KG1 (cell line): ENCODE results near the gene SOCS2.
"Not testable (repeated sequence)": the region's sequence is repeated elsewhere in the genome, so short reads cannot be mapped to it uniquely, and the experiment has no call there.

ENCODE experiments used
- DNase-seq: peaks from one replicate; lab custom pipeline; 2025; lab: John Stamatoyannopoulos, UW

The SOCS2 gene

DNA sequence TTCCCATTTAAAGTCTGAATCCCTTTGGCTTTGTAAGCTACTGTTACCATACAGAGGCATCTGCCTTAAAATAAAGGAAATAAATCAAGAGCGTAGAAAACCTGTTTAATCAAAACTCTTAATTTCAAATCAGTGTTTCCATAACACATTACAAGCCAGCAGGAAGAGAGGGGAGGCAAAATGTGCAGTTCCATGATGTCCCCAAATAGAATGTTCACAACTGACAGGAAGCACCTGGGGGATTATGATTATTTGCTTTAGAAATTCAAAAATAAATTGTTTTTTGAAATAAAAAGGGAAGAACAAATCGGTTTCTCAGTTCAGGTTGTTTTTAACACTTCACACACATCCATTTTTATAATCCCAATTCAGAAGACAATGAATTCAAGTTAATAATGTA, 21.4 kb downstream of the SOCS2 start:
- no peak for DNase-seq

DNA sequence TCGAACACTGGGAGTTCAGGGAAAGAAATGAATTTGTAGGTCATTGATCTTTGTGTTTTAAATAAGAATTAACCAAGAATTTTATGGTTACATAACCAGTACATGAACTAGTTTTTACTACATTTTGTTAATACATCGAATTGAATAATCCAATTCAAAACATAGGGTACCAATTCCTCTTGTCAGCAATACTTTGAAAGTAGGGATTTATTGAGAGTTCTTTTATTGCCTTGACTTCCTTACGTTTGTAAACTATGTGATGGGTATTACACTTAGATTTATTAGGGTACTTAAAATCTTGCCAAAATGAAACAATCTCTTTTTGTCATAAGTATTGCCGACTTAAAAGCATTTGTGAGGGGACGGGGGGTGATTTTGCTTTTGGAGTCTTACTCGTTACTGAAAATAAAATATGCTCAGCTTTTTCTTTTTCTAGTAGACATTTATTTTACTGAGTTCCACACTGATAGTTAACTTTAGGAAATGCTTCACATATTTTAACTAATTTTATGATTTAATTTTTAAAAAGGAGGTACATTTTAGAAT, 22.4 kb downstream of the SOCS2 start:
- no peak for DNase-seq

DNA sequence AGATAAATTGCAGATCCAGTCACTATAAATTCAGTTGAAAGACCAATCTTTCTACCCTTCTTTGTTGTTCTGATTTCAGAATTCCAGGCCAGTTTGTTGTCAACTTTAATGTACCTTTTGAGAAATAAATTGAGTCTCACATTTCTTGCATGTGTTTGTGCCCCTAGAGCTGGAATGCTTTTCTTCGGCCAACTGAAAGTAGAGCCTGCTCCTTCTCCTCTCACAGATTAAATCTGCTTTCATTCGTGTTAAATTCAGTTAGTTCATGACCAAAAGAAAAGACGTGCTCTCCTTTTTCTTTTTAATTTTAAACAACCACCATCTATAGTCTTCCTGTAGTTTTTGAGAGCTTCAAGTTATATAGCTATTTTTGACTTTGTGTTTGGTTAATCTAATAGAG, 22.9 kb downstream of the SOCS2 start:
- no peak for DNase-seq

DNA sequence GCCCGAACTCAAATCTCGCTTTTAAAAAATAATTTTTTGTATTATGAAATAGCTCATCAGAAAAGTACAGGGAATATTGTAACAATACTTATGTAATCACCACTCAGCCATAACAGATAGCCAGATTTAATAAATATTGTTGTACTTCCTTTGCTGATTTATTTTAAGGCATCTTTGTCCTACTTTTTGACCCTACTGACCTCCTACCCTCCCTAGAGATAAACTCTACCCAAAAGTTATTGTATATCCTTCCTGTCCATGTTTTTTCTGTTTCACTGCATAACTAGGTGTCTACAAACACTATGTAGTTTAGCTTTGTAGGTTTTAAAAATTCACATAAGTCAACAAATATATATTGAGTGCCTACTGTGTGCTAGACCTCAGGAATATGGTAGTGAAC, 25.1 kb downstream of the SOCS2 start:
- no peak for DNase-seq

DNA sequence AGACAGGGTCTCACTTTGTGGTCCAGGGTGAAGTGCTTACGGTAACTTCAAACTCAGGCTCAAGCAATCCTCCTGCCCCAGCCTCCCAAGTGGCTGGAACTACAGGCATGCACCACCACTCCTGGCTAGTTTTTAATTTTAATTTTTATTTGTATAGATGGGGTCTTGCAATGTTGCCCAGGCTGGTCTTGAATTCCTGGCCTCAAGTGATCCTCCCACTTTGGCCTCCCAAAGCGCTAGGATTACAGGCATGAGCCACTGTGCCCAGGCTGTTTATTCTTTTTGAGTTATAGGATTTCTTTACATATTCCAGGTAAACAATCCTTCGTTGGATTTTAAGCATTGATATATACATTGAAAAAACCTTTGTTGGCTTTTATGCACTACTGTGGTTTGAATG, 26.7 kb downstream of the SOCS2 start:
- DNase-seq, result no peak

DNA sequence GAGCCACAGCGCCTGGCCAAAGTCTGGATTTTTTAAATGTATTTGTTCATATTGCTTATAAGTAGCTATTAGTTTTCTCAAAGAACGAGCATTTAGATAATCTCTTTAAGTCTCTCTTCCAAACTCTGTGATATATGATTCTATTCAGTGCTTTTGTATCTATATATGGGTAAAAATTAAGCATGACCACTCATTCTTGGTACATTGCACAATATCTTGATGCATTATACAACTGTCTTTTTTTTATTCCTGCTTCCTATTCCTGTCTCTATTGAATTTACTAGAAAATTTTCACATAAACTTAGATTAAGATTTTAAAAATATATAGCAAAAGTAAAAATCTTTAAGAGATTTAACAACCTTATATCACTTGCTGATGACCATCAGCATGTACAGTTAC, 29.1 kb downstream of the SOCS2 start:
- no peak for DNase-seq

DNA sequence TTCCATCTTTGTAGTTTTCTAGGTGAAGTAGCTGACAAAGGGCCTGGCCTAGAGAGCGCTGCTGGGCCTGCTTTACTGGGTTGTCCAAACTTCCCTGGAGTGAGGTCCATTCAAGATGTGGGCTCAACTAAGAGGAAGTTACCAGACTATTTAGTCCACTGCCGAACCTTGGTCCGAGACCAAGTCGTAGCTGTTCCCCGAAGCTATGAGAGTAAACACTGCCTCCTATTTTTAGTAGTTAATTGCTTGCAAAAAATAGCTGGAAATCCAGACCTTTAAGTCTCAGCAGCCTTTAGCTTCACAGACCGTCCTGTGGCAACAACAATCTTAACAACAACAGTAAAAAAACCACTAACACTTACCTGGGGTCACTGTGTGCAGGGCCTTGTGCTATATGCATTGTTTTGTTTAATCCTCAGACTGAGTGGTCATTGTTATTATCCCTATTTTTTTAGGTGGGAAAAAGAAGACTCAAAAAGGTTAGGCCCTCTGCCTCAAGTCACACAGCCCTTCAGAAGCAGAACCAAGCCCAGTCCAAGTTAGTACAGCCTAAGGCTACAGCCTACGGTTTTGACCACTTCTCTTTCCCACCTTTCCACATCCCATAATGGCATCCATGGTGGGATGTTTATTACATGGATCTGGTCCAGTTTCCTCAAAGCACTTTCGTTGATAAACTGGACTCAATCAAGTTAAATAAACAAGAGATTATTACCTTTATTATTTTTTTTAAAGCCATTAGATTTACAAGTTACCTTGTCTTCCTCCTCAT, 30.6 kb downstream of the SOCS2 start:
- DNase-seq, result no peak

DNA sequence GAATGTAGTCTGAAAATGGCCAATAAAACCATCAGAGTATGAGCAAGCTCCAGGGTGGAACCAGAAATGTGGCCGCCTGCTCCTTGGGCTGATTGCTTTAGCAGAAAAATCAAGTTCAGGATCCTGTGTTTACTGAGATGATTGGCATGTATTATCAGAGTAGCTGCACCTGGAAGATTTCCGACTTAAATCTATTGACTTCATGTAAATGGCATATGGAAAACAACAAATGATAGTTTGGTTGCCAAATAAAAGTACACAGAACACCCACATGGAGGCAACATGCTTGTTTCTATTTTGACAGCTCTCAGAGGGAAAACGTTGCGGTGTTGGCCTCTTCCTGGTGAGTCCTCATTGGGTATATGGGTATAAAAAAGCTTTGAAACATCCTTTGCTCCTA, 31.3 kb downstream of the SOCS2 start:
- no peak for DNase-seq

DNA sequence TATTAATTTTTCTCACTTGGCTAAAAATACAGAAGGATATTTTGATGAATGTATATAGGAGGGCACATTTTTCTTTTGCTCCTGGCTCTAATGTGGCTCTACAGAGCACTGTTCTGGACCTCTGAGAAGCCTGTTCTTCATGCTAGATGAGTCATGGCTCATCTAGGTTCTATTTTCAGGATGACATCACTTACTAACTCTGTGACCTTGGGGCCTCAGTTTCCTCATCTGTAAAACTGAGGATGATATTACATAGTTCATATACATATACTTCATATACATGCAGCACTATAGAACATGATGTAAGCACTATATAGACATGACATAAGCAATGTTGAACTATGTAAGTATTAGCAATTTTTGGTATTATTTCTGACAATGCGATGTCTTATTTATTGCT, 35.8 kb downstream of the SOCS2 start:
- DNase-seq, result no peak

DNA sequence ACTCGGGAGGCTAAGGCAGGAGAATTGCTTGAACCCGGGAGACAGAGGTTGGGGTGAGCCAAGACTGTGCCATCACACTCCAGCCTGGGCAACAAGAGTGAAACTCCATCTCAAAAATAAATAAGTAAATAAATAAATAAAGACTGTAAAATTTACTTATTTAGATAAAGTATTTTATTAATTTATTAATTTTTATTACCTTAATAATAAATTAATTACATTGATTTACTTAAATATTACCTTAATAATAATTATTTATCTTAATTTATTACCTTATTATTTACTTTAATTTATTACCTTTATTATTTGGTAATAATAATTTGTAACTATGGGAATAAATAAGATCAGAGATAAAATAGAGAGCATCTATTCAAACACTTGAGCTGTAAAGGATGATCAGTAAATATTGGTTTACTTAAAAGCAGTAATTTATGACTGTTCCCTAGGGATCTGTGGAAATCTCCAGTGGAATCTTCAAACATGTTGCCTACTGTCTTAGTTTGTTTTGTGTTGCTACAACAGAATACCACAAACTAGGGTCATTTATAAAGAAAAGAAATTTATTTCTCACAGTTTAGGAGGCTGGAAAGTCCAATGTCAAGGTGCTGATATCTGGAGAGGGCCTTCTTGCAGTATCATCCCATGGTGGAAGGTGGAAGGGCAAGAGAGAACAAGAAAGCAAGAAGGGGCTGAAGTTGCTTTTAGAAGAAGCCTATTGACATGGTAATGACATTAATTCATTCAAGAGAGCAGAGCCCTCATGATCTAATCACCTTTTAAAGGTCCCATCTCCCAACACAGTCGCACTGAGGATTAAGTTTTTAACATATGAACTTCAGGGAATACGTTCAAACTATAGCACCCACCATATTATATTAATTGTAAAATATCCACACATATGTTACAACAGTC, 37.1 kb downstream of the SOCS2 start:
- DNase-seq, result no peak

DNA sequence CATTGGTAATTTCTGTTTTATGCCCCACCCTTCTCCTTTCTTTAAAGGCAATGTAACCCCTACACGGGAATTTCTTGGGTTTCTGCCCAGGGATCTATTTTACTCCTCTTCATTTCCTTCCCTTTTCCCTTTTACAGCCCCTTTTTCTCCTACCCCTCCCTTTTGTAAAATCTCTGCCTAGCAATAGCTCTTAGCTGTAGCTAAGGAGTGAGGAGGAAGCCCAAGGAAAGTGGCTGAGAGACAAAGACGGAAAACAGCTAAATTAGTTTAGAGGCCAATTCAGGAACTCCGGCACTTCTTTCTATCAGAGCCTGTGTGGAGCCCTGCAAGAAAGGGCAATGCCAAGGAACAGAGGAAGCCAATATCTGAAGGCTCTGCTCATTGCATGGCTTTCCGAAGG, 40.3 kb downstream of the SOCS2 start:
- no peak for DNase-seq

DNA sequence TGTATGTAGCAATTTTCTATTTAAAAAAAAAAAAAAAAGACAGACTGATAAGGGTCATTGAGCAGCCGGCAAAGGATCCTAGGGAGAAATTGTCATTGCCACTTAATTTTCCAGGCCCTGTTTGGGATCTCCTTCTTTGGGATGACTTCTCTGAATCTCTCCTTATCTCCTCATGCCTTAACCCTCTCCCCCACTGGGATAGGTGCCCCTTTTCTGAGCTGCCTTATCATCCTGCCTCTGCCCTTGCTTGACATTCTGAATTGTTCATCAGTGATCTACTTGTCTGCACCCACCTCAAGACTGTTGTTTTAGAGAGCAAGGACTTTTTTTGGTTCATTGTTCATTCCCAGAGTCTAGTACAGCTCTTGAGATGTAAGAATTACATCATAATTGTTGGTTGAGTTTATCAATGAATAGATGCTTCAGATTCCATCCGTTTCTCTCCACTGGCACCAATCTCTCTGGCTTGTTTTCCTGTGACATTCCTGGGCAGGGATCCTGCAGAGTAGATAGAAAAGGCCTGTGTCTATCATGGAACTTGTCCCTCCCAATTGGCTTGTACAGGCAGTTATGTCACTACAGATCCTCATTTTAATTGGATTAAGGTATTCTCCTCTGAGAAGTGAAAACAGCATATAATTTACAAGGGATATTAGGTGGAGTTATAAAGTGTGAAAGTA, 42.6 kb downstream of the SOCS2 start:
- DNase-seq, result no peak

DNA sequence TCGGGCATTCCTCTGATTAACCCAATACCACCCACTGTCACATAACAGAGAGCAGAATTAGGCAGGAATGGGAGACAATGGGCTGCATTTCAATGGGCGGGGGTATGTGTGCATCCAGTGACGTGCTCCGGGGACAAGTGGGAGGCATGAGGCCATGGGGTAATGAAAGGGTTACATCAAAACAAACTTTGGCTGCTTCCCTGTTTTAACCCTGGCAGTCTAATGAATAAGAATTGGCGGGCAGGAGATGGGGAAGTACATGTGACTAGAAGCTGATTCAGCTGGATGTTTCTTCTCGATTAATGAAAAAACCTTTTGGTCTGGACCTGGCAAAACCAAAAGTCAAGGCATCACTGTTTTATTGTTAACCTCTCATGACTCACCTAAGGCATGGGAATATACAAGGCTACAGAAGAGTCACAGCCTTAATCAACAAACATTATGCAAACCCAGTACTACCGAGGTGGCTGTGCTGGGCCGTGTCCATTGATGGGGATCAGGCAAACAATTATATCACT, 44.2 kb downstream of the SOCS2 start:
- no peak for DNase-seq

DNA sequence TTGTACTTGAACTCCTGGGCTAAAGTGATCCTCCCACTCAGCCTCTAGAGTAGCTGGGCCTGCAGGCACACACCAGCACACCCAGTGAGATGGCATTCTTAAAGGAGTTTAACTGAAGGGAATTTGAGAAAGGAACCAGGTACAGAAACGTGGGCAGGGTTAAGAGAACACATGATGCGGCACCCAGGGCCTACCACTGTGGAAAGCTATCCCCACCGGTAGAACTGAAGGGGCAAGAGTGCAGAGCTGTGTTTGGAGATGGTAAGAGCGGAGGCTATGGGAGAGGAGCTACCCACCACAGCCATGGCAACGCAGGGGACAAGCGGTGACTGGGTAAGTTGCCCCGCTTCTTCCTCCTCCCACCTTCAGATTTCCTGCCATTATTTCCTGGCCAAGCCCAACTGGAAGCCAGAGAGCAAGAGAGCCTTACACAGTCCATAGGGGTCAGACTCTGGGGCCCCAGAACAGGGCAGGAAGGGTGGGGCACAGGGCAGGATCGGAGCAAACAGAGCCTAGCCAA, 46.5 kb downstream of the SOCS2 start:
- DNase-seq, result no peak

DNA sequence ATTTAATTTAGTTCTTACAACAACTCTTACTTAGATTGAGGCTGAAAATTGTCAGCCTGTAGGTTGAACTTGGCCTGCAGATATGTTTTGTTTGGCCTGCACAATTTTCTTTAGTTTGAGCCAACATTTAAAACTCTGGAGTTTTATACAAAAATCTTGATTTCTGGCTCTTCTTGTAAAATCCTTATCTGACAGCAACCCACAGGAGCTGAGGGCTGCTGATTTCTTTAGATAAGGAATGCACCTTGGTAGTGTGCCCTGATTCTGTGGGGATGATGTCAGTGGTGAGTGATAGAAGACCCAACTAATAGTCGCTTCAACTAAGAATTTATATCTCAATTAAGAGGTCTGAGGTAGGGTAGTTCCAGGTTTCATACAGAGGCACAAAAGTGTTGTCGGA, 49.5 kb downstream of the SOCS2 start:
- DNase-seq, result no peak

DNA sequence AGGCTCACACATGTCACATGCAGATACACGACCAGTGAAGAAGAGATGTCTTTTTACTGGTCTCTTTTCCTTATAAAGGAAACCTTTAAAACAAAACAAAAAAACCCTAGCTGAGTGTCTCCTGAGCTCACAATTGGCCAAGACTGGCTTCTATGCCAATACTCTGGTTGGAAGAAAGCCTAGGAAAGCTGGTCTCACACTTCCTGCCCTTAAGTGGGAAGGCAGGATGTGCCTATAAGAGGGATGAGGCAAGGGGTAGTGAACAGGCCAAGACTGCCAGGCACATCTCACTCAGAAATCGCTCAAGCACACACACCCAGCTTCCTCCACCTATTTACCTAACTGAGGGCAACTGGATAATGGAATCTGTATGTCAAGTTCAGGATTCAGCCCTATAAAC, 50.0 kb downstream of the SOCS2 start:
- no peak for DNase-seq

DNA sequence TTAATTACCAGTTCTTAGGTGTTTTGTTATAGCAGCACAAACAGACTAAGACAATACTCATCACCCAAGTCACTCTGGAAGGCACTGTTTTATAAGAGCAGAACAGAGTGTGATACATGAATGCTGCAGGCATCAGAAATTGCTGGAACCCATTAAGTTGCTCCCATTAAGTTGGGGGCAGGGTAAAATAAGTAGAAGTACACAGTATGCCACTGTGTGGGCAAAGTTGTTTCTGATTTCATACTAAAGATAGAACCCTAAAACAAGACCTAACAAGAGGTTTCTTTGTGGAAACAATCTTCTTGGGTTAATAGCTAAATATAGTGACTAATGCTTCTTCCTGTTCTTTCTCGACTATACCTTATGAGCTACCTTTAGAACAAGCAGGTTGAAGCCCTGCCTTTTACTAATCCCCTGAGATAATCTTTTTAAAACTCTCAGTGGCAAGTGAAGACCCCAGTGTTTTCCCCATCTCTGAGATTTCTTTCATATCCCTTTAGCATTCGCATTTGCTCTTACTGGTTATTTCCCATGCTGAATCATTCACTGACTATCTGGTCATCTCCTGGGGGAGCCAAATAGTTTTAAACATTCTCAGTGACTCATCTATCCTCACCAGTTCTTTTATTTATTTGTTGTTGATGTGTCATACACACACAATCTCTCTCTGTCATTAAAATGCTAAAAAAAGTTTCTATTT, 52.3 kb downstream of the SOCS2 start:
- DNase-seq, result no peak

DNA sequence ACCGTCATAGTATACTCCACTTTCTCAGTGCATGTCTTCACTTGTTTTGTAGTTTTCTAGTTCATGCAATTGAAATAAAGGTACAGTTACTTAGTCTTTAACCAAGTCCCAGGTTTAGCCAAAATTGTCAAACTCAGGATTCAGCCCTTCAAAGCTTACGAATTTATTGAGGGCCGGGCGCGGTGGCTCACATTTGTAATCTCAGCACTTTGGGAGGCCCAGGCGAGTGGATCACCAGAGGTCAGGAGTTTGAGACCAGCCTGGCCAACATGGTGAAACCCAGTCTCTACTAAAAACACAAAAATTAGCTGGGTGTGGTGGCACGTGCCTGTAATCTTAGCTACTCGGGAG, 52.8 kb downstream of the SOCS2 start:
- DNase-seq, result not testable (repeated sequence)

DNA sequence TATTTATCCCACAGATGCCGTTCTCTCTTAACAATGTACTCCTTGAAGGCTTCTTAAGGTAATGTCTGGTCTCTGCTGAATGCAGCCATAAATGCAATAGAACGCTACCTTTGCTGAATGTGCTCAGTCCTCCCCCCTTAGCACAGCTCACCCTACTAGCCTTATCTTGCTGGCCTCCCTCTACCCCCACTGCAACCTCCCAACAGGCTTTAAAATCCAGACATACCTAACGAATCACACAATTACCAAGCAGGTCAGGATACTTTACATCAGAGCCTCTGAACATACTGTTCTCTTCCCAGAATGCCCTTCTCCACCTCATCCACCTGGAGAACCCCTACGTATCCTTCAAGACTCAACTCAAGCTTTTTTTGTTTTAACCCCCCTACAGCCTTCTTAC, 53.7 kb downstream of the SOCS2 start:
- DNase-seq, result no peak
